HepG2 (cell line): Measurements from ENCODE around the gene ZNF853. TPM values are rescaled to one million over a fixed set of nuclear protein-coding genes. Genes with fewer than 3 reads are reported as not detected.
"Not testable (repeated sequence)": the region's sequence is repeated elsewhere in the genome, so short reads cannot be mapped to it uniquely, and the experiment has no call there.

Experiments used
- ATAC-seq: fragments of 200-7000 bp; cut with Tn5 transposase; 3 replicates; pipeline ENCODE4 v1.9.1; 2020; ENCODE audit warnings: mild to moderate bottlenecking, moderate library complexity
- BruUV-seq: library from RNA; stranded (reverse); fragments of 400-500 nt; replicated peaks from 2 replicates; lab custom pipeline; 2021; lab: Mats Ljungman, UMichigan
- CTCF ChIA-PET: fragments of 300-600 bp; formaldehyde crosslinking; extraction: SDS; loops from one replicate; lab custom pipeline; 2021; ENCODE audit warnings: low total read pairs, inconsistent platforms, low intra/inter-chr PET ratio; lab: Yijun Ruan, JAX
- POLR2A ChIA-PET: fragments of 350-600 bp; sonication (Branson Sonifier 250); formaldehyde crosslinking; loops from one replicate; lab custom pipeline; 2020; ENCODE audit warnings: antibody characterized with exemption, inconsistent platforms; lab: Yijun Ruan, JAX
- DNase-seq: peaks from one replicate; pipeline ENCODE4 v3.0.0-alpha.2; 2015; ENCODE audit warnings: low spot score
- FAIRE-seq: peaks from 3 replicates; lab custom pipeline; 2011; peaks lifted over from hg19 to GRCh38; lab: Jason Lieb, UNC
- H2AFZ ChIP-seq: one replicate; pipeline ENCODE4 v1.6.1; 2011; ENCODE audit warnings: low read length, inconsistent platforms
- H3K27ac ChIP-seq: fragments of 300-600 bp; 3 replicates; pipeline ENCODE4 v1.8.0; 2011; ENCODE audit warnings: mixed run types, mild to moderate bottlenecking, mixed read lengths, low read length, inconsistent platforms; ENCODE audit not compliant: insufficient read depth; ENCODE audit errors: extremely low read length
- H3K27me3 ChIP-seq, 2 experiments: fragments of 200-600 bp in 1 of 2; 2 replicates in 1 of 2; 3 replicates in 1 of 2; pipeline versions ENCODE4 v1.6.0 to v1.8.0; 2011; ENCODE audit warnings: low read length in 2 of 2, mild to moderate bottlenecking in 2 of 2, moderate library complexity in 2 of 2, inconsistent platforms in 1 of 2; ENCODE audit not compliant: insufficient read depth in 2 of 2, control insufficient read depth in 1 of 2
- H3K36me3 ChIP-seq, 2 experiments: fragments of 200-600 bp in 1 of 2; replicated peaks in 1 of 2; 2 replicates in 1 of 2; 3 replicates in 1 of 2; pipeline versions ENCODE4 v1.5.1 to v1.8.0; 2011; ENCODE audit warnings: low read length in 2 of 2, inconsistent platforms in 1 of 2; ENCODE audit not compliant: insufficient read depth in 2 of 2, control insufficient read depth in 1 of 2
- H3K4me1 ChIP-seq: 2 replicates; pipeline ENCODE4 v1.5.1; 2012; ENCODE audit warnings: low read length, inconsistent platforms; ENCODE audit not compliant: insufficient read depth
- H3K4me2 ChIP-seq: 2 replicates; pipeline ENCODE4 v1.6.0; 2011; ENCODE audit warnings: low read depth, low read length, inconsistent platforms
- H3K4me3 ChIP-seq, 3 experiments: fragments of 200-600 bp in 1 of 3; sonication (generic), shearing (Covaris generic) in 1 of 3; replicated peaks in 1 of 3; 2 replicates each; pipeline ENCODE4 v1.5.1; 2011 to 2016; ENCODE audit warnings: low read length in 3 of 3, inconsistent platforms in 2 of 3, low read depth in 2 of 3, mild to moderate bottlenecking in 2 of 3, control low read depth in 1 of 3, mixed read lengths in 1 of 3; ENCODE audit not compliant: insufficient read depth in 1 of 3
- H3K79me2 ChIP-seq: one replicate; pipeline ENCODE4 v1.6.1; 2011; ENCODE audit warnings: low read length, inconsistent platforms; ENCODE audit not compliant: insufficient read depth
- H3K9ac ChIP-seq: 2 replicates; pipeline ENCODE4 v1.6.0; 2011; ENCODE audit warnings: mild to moderate bottlenecking, low read depth, low read length, inconsistent platforms; ENCODE audit not compliant: insufficient read depth
- H3K9me3 ChIP-seq: 2 replicates; pipeline ENCODE4 v1.5.1; 2012; ENCODE audit warnings: mild to moderate bottlenecking, low read length
- H4K20me1 ChIP-seq: 2 replicates; pipeline ENCODE4 v1.6.0; 2011; ENCODE audit warnings: inconsistent platforms, mild to moderate bottlenecking, low read length, moderate library complexity; ENCODE audit not compliant: insufficient read depth
- MYPOP ChIP-seq: sonication (generic); formaldehyde crosslinking; IDR thresholded peaks from 2 replicates; pipeline ENCODE4 v1.8.1; 2023; ENCODE audit warnings: mild to moderate bottlenecking, moderate library complexity, missing genetic modification reagents
- ZKSCAN8 ChIP-seq: IDR thresholded peaks from 2 replicates; pipeline ENCODE4 v1.6.1; 2016; ENCODE audit warnings: borderline replicate concordance, missing genetic modification reagents, missing compliant biosample characterization
- ZNF7 ChIP-seq: IDR thresholded peaks from 2 replicates; pipeline ENCODE4 v1.6.1; 2016; ENCODE audit warnings: missing biosample characterization, missing genetic modification reagents
- WGBS: methylation state at CpG from one replicate; pipeline ENCODE4 v1.1.6; 2017; ENCODE audit warnings: low lambda C conversion rate; 5-methylcytosine and 5-hydroxymethylcytosine counted together
- in situ Hi-C: cut with HindIII; loops from 2 replicates; pipeline ENCODE4 v1.10.0; 2017; ENCODE audit warnings: low pct_unique_long_range_greater_than_20kb; ENCODE audit not compliant: extremely low pct_ligation_motif_present
- intact Hi-C: fragments of 100-400 bp; cut with micrococcal nuclease; formaldehyde crosslinking; loops from one replicate; pipeline ENCODE4 v1.10.0; 2022; ENCODE audit not compliant: unreplicated experiment
- polyA plus RNA-seq, 8 experiments: library from polyadenylated mRNA; depleted of rRNA in 3 of 8; stranded (reverse) in 7 of 8; unstranded in 1 of 8; fragments of >200 nt; fragmentation: Illumina TruSeq in 4 of 8; extraction: Trizol in 4 of 8; gene quantifications; 2 replicates each; pipeline versions ENCODE4 v1.2.1 to v1.2.3, GENCODE V29; 2011 to 2016; ENCODE audit warnings: low read depth in 4 of 8, missing spikeins in 1 of 8, mixed read lengths in 1 of 8; ENCODE audit not compliant: insufficient read depth in 1 of 8
- total RNA-seq, 5 experiments: library from RNA; depleted of rRNA; stranded (reverse); fragments of >200 nt; fragmentation: Illumina TruSeq; extraction: Trizol; gene quantifications; 2 replicates each; pipeline ENCODE4 v1.2.3, GENCODE V29; 2016; ENCODE audit warnings: low read depth in 1 of 5
- TF ChIP-seq, protein P1 (sequence below): IDR thresholded peaks from 2 replicates; pipeline ENCODE4 v1.6.1; 2016; ENCODE audit warnings: mild to moderate bottlenecking

The ZNF853 gene
- total and polyA plus RNA-seq, 2 of the 13 experiments (the other 11 are each of a cell fraction or from before 2014, with no cell fraction given): 2.1 to 6.2 TPM

DNA sequence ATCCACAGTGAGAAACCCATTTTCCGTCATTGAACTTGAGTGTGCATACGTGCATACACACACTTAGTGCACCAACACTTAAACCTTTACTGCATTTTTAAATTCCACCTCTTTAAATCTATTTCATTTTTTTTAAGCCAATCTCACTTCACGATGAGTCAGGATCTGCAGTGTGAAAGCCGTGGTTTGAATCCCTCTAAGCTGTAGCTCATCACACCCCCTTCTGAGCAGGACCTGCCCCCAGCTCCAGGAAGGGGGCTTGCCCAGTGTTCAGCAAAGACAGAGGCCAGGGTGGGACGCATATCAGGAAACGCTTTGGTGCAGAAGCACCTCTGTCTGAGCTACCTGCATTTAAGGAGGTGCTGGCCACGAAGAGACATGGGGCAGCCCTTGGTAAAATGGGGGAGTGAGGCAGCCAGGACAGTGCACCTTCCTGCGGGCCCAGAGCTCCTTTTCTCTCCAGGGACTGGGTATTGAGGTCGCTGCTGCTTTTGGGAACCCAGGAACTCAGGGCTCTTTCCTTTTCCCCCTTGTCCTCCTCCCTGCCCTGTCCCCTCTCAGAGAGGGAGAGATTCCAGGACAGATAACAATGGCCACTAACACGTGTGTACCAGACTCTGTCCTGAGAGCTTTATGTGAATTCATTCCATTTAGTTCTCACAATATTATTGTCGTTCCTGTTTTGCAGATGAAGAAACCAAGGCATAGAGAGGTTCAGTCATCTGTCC, 43.4 kb downstream of the ZNF853 start:
- Histone ChIP-seq H3K27me3 (no peaks in the 10 kb centered on the region; a peak in 1 of 5 replicates), H2AFZ (no peak overlapping the region), H3K4me3 (peak overlapping the region in 2 of 3 experiments; percentile 10 to 48; a peak in 4 of 6 replicates), H3K9me3 (no peaks in the 10 kb centered on the region), H3K4me1 (peaks cover 18% of the 10 kb centered on the region), H3K36me3 (no peaks in the 10 kb centered on the region), H4K20me1 (no peaks in the 10 kb centered on the region), H3K27ac (no peak overlapping the region), H3K9ac (peak overlapping the region; percentile 21; the same call in 1 of the 2 replicates), H3K4me2 (peak overlapping the region; percentile 82), H3K79me2 (no peaks in the 10 kb centered on the region)
- TF ChIP-seq MYPOP (CRISPR knock-in tag) (no peak), ZKSCAN8 (no peak), ZNF7 (CRISPR knock-in tag) (no peak)
- TF ChIP-seq, protein P1, sequence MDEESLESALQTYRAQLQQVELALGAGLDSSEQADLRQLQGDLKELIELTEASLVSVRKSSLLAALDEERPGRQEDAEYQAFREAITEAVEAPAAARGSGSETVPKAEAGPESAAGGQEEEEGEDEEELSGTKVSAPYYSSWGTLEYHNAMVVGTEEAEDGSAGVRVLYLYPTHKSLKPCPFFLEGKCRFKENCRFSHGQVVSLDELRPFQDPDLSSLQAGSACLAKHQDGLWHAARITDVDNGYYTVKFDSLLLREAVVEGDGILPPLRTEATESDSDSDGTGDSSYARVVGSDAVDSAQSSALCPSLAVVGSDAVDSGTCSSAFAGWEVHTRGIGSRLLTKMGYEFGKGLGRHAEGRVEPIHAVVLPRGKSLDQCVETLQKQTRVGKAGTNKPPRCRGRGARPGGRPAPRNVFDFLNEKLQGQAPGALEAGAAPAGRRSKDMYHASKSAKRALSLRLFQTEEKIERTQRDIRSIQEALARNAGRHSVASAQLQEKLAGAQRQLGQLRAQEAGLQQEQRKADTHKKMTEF (CRISPR knock-in tag): 0 out of 2 replicates have a peak, but pooled peaks have one; percentile 21
- ChIA-PET POLR2A (interaction anchor here (1.4 kb wide), 1 partner anchor 22 kb away, joined by 3 read pairs; the partner anchor contains the start of gene ZNF316), CTCF (no interaction called here)
- DNase-seq (no peak), ATAC-seq (peak; percentile 56), FAIRE-seq (no peak)
- in situ Hi-C loops: no loop called here
- WGBS: 15% methylated on average over 10 of the region's 11 CpGs
- no TSS peak for BruUV-seq
- intact Hi-C loops: no loop called here

DNA sequence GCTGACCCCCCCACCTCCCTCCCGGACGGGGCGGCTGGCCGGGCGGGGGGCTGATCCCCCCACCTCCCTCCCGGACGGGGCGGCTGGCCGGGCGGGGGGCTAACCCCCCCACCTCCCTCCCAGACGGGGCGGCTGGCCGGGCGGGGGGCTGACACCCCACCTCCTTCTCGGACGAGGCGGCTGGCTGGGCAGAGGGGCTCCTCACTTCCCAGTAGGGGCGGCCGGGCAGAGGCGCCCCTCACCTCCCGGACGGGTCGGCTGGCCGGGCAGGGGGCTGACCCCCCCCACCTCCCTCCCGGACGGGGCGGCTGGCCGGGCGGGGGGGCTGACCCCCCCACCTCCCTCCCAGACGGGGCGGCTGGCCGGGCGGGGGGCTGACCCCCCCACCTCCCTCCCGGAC, 55.4 kb downstream of the ZNF853 start:
- CTCF ChIA-PET, H3K4me3 ChIP-seq, BruUV-seq, POLR2A ChIA-PET, H3K79me2 ChIP-seq, H3K27me3 ChIP-seq, H3K27ac ChIP-seq, in situ Hi-C loops, ATAC-seq, DNase-seq, intact Hi-C loops, H2AFZ ChIP-seq, H4K20me1 ChIP-seq, H3K36me3 ChIP-seq, H3K4me1 ChIP-seq, H3K9ac ChIP-seq, H3K4me2 ChIP-seq, FAIRE-seq: not testable (repeated sequence)
- no CpG with 5 or more reads among the region's 34 CpGs for WGBS
- peaks cover 38% of the 10 kb centered on the region for H3K9me3 ChIP-seq

Other genes with a start within 250 kb of the ZNF853 start
- 80.7 and 92.3 TPM in 2 replicates for gene RAC1, start 241.1 kb upstream of the ZNF853 start, total RNA-seq (2016; rRNA removed; fragmentation: Illumina TruSeq; extraction: Trizol)
- 183 and 228 TPM in 2 replicates for gene RAC1, start 241.1 kb upstream of the ZNF853 start, polyA plus RNA-seq (2011; rRNA removed)
- 3.6 and 7.9 TPM in 2 replicates for gene DAGLB, start 167.7 kb upstream of the ZNF853 start, total RNA-seq (2016; rRNA removed; fragmentation: Illumina TruSeq; extraction: Trizol)
- gene DAGLB, start 167.7 kb upstream of the ZNF853 start, polyA plus RNA-seq (2011; rRNA removed): 9.8 and 11.5 TPM in 2 replicates
- 118 and 194 TPM in 2 replicates for gene KDELR2, start 131.5 kb upstream of the ZNF853 start, total RNA-seq (2016; rRNA removed; fragmentation: Illumina TruSeq; extraction: Trizol)
- 167 and 220 TPM in 2 replicates for gene KDELR2, start 131.5 kb upstream of the ZNF853 start, polyA plus RNA-seq (2011; rRNA removed)
- gene GRID2IP, start 64.1 kb upstream of the ZNF853 start, total RNA-seq (2016; rRNA removed; fragmentation: Illumina TruSeq; extraction: Trizol): not detected in 2 replicates
- gene GRID2IP, start 64.1 kb upstream of the ZNF853 start, polyA plus RNA-seq (2011; rRNA removed): 0.03 TPM in 1 of 2 replicates, not detected in the other
- gene ZDHHC4, start 38.2 kb upstream of the ZNF853 start, total RNA-seq (2016; rRNA removed; fragmentation: Illumina TruSeq; extraction: Trizol): 65.4 and 83.2 TPM in 2 replicates
- 164 and 188 TPM in 2 replicates for gene ZDHHC4, start 38.2 kb upstream of the ZNF853 start, polyA plus RNA-seq (2011; rRNA removed)
- gene INTS15, start 25.6 kb upstream of the ZNF853 start, total RNA-seq (2016; rRNA removed; fragmentation: Illumina TruSeq; extraction: Trizol): 8.7 and 16.3 TPM in 2 replicates
- gene INTS15, start 25.6 kb upstream of the ZNF853 start, polyA plus RNA-seq (2011; rRNA removed): 23.3 and 25.7 TPM in 2 replicates
- 5.3 and 9.9 TPM in 2 replicates for gene ZNF316, start 21.7 kb downstream of the ZNF853 start, total RNA-seq (2016; rRNA removed; fragmentation: Illumina TruSeq; extraction: Trizol)
- 4.3 and 5.6 TPM in 2 replicates for gene ZNF316, start 21.7 kb downstream of the ZNF853 start, polyA plus RNA-seq (2011; rRNA removed)
- 22.8 and 28.1 TPM in 2 replicates for gene ZNF12, start 91.3 kb downstream of the ZNF853 start, total RNA-seq (2016; rRNA removed; fragmentation: Illumina TruSeq; extraction: Trizol)
- gene ZNF12, start 91.3 kb downstream of the ZNF853 start, polyA plus RNA-seq (2011; rRNA removed): 17.5 and 21.4 TPM in 2 replicates
- 0.31 TPM in 1 of 2 replicates, not detected in the other for gene RSPH10B2, start 138.5 kb downstream of the ZNF853 start, total RNA-seq (2016; rRNA removed; fragmentation: Illumina TruSeq; extraction: Trizol)
- not detected in 2 replicates for gene RSPH10B2, start 138.5 kb downstream of the ZNF853 start, polyA plus RNA-seq (2011; rRNA removed)
- gene CCZ1B, start 210.7 kb downstream of the ZNF853 start, total RNA-seq (2016; rRNA removed; fragmentation: Illumina TruSeq; extraction: Trizol): 49.4 and 50.0 TPM in 2 replicates
- gene CCZ1B, start 210.7 kb downstream of the ZNF853 start, polyA plus RNA-seq (2011; rRNA removed): 21.4 and 24.4 TPM in 2 replicates